Islet precursor cell (in vitro differentiated cells): Measurements from ENCODE around the gene ITPR1.

Experiments
- DNase-seq: peaks from one replicate; pipeline ENCODE4 v3.0.0-alpha.2; 2018

Gene ITPR1

DNA sequence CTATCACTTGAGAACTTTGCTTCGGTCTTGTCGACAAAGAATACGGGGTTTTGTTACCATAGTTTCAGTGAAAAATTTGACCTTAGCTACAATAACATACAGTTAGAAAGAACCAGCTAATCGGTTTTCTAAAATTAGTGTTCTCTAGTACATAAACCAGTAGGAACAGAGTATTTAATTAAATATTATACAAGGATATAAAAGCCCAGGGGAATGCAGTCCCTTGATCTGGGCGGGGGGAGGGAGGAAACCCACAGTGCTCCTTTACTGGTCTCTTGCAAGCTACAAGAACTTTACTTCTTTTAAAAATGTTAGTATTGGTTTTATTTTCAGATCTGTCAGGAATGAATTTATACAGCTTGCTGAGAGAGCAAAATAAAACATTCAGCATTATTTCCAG lies 41.8 kb downstream of the ITPR1 start:
- DNase-seq: no peak

DNA sequence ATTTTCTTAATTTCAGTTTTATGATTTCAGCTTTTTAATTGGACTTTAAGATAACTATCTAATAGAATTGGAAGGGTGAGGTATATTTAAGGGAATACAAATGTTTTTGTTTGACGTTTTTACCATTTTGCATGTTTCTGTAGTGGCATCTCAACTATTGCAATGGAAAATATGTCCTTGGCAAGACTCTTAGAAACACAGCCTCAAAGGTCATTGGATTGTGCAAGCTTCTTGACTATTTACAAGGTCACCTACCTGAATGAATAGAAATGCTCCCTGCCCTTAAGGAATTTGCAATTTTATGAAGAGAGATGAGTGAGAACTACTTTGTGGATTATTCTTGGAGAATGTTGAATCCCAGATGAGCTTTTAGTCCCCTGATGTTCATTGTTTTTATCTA lies 43.1 kb downstream of the ITPR1 start:
- DNase-seq: no peak

DNA sequence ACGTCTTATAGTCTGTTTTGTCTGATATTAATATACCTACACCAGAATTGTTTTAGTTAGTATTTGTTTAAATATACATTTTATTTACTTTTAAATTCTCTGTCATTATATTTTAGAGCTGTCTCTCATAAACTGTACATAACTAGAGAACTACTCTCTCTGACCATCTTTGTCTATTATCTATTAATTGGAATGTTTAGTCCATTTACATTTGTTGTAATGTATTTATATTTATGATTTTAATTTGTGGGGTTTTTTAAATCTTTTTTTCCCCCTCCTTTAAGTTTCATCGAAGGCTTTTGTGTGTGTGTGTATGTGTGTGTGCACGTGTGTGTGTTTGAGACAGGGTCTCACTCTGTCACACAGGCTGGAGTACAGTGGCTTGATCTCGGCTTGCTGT lies 47.1 kb downstream of the ITPR1 start:
- DNase-seq: no peak

DNA sequence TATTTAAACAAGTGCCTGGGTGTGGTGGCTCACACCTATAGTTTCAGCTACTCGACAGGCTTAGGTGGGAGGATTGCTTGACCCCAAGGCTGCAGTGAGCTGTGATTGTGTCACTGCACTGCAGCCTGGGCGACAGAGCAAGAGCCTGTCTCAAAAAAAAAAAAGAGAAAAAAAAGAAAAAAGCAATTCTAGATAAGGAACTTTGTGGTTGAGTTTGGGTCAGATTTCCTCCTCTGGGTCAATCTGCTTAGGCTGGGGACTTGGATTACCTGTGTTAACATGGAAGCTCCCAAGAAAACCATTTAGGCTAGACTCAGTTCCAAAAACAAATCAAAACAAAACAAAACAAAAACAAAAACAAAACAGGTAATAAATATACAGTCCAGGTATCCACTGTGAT lies 50.0 kb downstream of the ITPR1 start:
- no peak for DNase-seq

DNA sequence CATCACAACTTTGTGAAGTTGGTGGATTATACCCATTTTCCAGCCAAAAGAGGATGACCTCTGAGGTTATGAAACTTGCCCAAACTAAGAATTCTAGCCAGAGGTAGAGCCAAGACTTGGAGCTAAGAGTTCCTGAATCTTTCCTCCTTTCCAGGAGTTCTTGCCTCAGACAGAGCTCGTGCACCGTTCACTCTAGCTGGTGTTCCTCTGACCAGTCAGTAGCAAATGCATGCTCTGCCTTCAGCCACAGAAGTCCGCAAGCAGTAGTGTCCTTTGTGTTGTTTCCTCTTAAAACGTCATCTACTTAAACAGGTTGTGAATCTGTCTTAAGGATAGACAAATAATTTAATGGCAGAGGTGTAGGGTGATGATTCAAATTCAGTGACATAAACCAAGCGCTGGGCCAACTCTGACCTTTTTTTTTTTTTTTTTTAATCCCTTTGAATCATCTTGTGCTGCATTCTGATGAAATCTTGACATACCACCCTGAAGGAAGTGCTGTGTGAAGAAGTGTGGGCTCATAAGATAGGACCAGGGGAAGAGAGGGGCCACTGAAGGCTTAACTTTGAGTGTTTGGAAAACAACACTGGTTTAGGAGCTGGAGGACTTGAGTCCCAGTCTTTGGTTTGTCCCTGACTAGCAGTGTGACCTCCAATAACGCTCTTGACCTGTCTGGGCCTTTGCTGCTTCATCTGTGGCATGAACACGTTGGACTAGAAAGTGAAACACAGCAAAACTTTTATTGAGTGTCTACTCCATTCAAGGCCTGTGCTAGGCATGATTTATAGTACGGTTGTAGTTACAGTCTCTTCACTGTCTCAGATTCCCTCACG lies 53.4 kb downstream of the ITPR1 start:
- no peak for DNase-seq

DNA sequence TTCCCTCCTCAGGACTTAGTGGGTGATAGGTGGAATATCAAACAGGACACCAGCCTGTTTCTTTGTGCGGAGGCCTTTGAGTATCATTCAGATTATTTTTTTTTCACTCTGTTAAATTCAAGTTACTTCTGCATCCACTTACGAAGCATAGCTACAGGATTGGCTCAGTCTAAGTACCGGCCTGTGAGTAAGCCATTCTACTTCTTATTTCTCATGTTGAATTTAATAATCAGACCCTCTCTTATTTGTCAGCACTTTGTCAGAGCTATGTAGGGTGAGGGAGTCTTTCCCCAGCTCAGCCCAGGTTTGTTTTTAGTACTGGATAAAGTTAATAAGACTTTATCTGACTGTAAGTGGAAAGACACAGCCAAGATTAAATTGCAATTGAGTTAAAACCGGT lies 54.7 kb downstream of the ITPR1 start:
- no peak for DNase-seq

DNA sequence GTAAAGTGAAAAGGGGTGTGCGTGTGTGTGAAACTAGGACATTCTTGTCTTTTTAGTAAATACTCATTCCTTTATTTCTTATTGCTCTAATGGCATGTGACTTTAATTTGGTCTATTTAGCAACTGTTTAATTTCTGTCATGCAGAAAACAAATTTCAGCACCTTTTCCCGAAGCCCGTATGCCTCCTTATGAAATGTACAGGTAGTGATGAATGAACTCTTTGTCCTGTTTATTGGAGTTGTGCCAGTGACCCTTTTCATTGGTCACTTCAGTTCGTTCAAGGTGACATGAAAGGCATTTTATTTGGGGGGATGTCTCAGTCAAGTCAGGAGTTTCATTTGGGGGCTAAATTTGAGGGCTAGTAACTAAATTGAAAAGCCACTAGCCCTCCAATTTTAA lies 55.2 kb downstream of the ITPR1 start:
- no peak for DNase-seq

DNA sequence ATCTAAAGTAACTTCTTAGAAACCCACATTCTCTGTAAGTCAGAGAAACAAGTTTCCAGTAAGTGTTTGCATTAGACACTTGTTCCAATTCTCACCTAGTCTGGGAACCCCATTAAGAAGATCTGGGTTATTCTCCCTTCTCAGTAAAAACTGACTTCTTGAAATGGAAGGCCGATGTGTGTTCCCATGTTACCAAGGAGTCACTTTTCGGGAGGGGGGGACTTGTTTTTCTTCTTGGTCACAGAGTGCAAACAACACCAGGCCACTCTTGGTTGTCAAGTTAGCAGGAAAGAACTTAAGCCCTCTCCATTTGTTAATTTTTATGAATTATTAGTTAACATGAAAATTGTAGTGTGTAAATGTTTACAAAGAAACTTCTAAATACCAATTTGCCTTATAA lies 55.6 kb downstream of the ITPR1 start:
- DNase-seq: no peak

DNA sequence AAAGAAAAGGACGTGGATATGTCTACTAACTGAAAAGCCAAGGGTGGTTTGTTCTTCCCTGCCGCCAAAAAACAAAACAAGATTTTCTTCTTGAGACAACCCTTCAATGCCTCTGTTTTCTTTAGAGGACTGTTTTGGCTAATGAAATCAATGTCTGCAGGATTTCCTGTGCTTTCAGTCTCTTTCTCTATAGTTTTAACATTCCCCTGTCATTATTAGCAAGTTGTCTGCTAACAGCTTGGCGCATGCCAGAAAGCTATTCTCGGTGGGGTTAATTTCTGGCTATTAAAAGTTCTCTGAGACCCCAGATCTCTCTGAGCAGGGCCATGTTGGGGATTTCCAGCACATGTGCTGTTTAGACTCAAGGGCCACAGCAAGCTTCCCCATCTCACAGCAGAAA lies 56.7 kb downstream of the ITPR1 start:
- no peak for DNase-seq

DNA sequence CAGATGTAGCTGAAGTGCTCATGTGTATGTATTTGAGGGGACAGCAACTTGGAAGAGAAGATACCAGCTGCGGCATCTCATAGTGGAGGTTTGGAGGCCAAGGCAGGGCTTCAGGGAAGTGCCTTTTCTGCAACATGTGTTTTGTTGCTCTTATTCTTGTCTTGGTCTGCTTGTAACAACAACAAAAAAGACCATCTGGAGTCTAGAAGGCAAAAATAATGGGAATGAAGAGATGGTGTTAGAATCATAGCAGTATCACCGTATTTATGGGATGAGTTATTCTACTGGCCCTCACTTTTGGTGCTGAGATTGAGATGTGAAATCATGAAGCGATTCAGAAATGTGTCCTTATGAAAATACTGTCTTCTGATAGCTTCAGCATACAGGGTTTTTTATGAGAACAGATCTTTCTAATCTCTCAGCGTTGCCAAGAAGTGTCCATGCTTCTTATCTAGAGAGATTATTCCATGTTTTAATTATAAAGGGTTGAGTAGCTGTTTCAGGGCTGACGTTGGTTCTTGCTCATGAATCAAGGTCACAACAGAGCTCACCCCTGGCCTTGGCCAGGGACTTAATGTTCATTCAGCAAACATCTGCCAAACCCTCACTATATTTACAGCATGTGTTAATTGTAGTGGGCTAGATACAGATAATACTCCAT lies 58.0 kb downstream of the ITPR1 start:
- DNase-seq: no peak

DNA sequence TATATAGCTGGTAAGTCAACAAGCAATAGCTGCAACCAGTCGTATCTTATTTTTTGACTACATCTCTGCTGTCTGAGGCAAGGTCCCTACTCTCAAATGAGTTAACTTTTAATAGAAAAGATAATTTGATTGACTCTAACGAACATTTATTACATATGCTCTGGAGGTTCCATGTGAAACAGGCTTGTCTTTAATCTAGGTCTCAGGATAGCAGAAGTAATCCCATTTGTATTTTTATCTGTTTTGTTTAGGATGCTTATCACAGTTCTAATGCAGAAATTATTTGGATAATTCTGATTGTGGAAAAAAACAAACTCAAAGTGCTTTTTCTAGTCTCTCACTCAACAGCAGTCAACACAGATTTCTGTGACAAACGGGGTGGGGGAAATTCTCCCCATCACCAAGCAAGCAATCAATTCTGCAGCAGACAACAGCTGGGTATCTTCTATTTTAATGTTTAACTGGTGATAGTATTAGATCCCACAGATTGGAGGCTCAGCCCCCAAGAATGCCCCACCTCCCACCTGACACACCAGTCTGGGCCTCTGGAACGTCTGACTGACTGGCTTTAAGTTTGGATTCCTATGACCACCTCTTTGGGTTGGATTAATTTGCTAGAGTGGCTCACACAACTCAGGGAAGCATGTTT lies 58.8 kb downstream of the ITPR1 start:
- DNase-seq: no peak

DNA sequence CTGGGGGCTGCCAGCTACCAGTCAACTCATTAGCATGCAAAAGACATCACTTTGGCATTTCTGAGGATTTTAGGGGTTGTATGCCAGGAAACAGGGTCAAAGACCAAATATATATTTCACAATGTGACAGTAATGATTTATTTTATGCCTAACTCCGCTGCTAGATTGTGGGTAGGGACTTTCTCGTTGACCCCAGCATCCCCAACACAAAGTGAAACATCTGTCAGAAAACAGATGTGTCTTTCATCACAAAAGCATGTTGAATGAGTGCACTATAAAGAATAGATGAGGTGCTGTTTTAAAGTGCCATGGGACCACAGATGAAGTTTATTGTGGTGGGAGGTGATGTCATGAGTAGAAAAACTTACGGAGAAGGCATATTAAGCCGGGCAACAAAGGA lies 59.7 kb downstream of the ITPR1 start:
- DNase-seq: no peak

DNA sequence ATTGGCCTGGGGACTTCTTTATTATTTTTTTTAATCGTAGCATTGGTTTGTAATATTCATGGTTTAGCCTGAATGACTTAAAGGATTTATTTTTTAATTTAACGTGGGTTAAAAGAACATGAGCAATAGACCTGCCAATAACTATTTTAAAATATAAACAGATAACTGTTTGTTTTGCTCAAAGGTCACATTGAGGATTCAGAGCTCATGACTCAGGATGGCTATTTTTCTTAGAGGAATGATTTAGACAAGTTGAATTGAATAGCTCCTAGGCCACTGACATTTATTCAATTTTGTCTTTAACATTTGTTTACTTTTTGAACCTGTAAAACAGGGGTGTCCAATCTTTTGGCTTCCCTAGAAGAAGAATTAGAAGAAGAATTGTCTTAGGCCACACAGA lies 68.5 kb downstream of the ITPR1 start:
- DNase-seq: no peak

DNA sequence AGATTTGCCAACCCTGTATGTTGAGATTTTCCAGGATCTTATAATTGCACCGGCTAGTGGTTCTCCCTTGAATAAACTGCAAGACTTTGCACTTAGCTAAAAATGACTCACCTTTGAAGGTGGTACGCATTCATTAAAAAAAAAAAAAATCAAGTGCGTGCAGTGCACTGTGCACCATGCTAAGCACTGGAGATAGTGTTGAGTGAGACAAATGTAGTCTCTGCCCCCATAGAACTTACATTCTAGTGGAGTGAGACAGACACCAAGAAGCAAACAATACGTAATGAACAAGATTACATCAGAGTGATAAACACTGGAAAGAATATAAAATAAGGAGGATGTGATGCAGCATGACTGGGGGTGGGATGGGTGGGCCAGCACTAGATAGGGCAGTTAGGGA lies 69.4 kb downstream of the ITPR1 start:
- no peak for DNase-seq

DNA sequence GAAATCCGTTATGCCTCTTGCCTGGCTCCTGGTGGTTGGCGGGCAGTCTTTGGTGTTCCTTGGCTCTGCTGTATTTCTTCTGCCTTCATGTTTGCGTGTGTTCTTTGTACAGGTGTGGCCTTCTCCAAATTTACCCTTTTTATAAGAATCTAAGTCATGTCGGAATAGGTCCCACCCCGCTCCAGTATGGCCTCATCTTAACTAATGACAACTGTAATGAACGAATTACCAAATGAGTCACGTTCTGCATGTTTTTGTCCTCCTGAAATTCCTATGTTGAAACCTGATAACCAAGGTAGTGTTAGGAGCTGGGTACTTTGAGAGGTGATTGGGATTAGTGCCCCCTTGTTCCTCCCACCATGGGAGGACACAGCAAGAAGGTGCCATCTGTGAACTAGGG lies 71.1 kb downstream of the ITPR1 start:
- DNase-seq: no peak

DNA sequence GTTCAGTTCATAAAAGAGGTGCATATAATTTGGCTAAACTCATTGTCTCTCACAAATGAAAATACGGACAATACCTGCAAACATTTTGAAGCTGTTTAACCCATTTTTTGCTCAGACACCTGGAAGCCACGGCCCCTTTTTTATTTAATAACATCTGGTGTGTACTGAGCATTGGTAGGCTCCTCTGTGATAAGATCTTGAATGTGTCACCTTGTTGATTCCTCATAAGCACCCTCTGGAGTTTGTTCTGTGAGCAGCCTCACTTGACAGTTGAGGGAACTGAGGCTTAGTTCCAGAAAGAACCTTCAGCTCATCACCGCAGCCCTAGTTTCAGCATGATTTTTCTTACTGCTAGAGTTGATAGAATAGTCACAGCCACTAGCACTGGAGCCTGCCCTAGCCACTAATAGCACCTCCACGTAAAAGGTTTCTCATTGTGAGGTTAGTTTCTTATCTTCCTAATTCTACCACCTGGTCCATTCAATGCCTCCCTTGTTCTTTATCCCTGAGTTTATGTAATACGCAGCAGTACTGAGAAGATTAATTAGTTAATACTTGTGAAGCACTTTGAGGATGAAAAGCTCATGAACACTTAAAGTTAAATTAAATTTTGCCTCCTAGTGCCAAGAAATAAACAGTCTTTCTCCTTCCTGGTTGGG lies 71.9 kb downstream of the ITPR1 start:
- DNase-seq: no peak

DNA sequence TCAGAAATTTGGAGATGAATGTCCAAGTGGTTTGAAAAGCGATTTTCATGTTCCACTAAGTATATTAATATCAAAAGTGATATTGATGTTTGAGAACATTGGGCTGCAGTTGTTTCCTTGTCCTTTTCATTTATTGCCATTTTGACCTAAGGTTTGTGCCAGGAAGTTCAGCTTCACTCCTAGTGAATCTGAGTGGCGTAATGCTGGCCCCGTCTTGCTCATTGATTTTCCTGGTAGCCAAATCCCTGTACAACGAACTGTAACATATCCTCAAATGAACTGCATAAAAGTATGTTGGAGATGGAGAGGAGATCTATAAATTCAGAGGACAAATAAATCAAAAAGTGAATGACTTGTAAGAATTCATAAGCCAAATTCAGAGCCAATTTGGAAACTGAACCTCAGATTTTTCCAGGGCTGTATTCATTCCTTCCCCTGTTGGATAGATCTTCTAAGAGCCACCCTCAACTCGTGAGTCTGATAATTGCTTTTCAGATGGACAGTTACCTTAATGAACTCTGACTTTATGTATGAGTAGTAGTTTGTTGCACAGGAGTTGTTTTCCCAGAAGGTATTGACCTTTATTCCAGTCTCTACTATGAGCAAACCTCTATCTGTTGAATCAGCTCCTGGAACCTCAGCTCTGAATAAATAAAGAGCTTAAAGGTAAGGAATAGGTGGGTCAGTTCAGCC lies 72.8 kb downstream of the ITPR1 start:
- no peak for DNase-seq

DNA sequence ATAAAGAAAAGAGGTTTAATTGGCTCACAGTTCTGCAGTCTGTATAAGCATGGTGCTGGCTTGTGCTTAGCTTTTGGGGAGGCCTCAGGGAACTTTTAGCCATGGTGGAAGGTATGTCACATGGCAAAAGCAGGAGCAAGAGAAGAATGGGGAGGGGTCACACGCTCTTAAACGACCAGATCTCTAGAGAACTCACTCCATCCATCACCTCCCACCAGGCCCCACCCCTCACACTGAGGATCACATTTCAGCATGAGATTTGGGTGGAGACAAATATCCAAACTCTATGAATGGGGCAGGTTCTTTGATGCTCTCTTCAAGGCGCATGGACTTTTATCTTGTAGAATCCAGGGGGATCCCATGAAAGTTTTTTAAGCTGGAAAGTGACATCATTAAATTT lies 75.7 kb downstream of the ITPR1 start:
- DNase-seq: no peak

DNA sequence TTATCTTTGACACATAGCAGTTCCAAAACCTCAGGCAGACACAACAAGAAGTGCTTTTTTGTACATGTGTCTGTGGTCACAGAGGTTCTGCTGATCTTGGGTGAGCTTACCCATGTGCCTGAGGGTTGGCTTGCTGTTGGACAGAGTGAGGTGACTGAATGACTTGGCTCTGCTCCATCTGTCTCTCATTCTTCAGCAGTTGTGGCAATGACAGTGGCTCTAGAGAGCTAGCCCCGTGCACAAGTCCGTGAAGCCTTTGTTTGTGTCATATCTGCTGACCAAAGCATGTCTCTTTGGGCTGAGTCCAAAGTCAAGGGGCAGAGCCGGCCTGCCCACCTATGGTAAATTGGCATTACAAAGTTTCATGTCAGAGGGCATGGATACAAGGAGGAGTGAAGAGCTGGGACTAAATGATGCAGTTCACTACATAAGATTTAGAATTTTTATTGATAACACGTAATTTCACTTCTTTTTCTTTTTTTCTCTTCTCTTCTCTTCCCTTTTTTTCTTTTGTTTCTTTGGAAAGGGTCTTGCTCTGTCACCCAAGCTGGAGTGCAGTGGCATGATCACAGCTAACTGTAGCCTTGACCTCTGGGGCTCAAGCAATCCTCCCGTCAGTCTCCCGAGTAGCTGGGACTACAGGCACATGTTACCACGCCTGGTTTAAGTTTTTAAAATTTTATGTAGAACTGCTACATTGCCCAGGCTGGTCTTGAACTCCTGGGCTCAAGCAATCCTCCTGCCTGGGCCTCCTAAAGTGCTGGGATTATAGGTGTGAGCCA lies 77.9 kb downstream of the ITPR1 start:
- DNase-seq: no peak

DNA sequence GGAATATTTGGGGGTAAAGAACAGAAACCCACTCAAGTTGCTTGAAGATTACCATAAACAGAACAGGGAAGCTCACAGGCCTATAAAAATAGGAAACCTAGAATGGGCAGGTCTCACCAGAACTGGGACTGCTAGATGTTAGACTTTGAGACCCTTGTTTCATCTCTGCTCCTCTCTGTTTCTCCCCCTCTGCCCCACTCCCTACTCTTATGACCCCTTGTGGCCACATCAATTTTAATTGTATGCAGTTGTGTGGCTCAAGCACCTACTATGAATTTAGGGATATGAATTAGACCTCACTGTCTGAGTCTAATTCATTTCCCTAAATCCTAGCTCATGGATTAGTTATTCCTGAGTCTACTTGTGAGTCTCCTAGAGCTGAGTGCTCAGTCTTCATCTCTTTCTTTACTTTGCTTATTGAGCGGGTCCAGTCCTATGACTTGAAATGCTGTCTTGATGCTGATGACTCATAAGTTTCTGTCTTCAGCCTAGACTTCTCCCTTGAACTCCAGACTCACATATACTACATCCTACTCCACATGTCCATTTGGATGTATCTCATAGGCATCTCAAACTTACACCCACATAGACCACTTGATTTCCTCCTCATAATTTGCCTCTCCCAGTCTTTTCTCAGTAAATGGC lies 78.7 kb downstream of the ITPR1 start:
- no peak for DNase-seq

DNA sequence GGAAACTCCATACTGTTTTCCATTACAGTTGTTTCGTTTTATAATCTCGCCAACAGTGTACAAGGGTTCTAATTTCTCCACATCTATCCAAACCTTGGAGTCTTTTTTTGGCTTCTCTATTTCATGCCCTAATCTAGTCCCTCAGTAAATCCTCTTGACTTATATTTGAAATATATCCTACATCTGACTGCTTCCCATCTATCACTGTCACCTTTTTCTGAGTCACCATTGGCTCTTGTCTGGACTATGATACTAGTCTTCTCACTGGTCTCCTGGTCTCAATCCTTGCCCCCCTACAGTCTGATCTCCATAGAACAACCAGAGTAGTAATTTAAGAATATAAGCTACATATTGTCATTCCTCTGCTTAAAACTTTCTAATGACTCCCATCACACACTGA lies 80.0 kb downstream of the ITPR1 start:
- no peak for DNase-seq
